ENCODE data around the gene LOXHD1. TPM values are rescaled to one million over a fixed set of nuclear protein-coding genes. Genes with fewer than 3 reads are reported as not detected.

LOXHD1 gene
- total and polyA plus RNA-seq, 2 donors from 2014 or later = 0.25 TPM; not detected in 1

GRCh38 chr18:46629361-46629760 lies 27.7 kb downstream of the LOXHD1 start:
- no peak for FAIRE-seq

GRCh38 chr18:46628206-46628605 lies 28.8 kb downstream of the LOXHD1 start:
- Histone ChIP-seq H3K4me1 (ENCODE audit: control insufficient read depth in 2 of 3, insufficient read depth in 2 of 3, low read depth in 1 of 3, low read length in 3 of 3) (peaks cover 0 to 3% (median 0%) of the 10 kb centered on the region in 3 donors), H3K27me3 (ENCODE audit: control insufficient read depth, insufficient read depth, low read length) (no peaks in the 10 kb centered on the region), H3K27ac (ENCODE audit: low read depth in 2 of 2, low read length in 2 of 2) (no peak overlapping the region), H3K4me3 (ENCODE audit: low read length in 3 of 3) (no peak overlapping the region), H3K9ac (ENCODE audit: low read length in 3 of 3) (no peak overlapping the region), H3K36me3 (ENCODE audit: control insufficient read depth in 2 of 3, insufficient read depth in 3 of 3, low read length in 3 of 3) (no peaks in the 10 kb centered on the region), H3K9me3 (ENCODE audit: control insufficient read depth in 2 of 3, insufficient read depth in 1 of 3, low read length in 3 of 3) (no peaks in the 10 kb centered on the region)
- DNase-seq = peak in 1 of 5 donors; percentile 4
- FAIRE-seq = no peak
- no peak for TF ChIP-seq CTCF (IDR thresholded peaks at IDR 0.05; ENCODE audit: borderline replicate concordance, extremely low read depth, insufficient read depth)
- intact Hi-C loops (cut with DNase I) = no loop called here

More at GRCh38 chr18:46629361-46629760, 27.7 kb downstream of the LOXHD1 start:
- no peaks in the 10 kb centered on the region for H3K27me3 ChIP-seq (ENCODE audit: control insufficient read depth, insufficient read depth, low read length)
- H3K4me1 ChIP-seq (ENCODE audit: control insufficient read depth in 2 of 3, insufficient read depth in 2 of 3, low read depth in 1 of 3, low read length in 3 of 3) = no peaks in the 10 kb centered on the region
- H3K36me3 ChIP-seq (ENCODE audit: control insufficient read depth in 2 of 3, insufficient read depth in 3 of 3, low read length in 3 of 3) = no peaks in the 10 kb centered on the region
- no peak overlapping the region for H3K4me3 ChIP-seq (ENCODE audit: low read length in 3 of 3)
- H3K9me3 ChIP-seq (ENCODE audit: control insufficient read depth in 2 of 3, insufficient read depth in 1 of 3, low read length in 3 of 3) = no peaks in the 10 kb centered on the region
- no peak for TF ChIP-seq CTCF (IDR thresholded peaks at IDR 0.05; ENCODE audit: borderline replicate concordance, extremely low read depth, insufficient read depth)
- no peak for DNase-seq
- intact Hi-C loops (cut with DNase I) = no loop called here
- no peak overlapping the region for H3K9ac ChIP-seq (ENCODE audit: low read length in 3 of 3)
- H3K27ac ChIP-seq (ENCODE audit: low read depth in 2 of 2, low read length in 2 of 2) = no peak overlapping the region

GRCh38 chr18:46627136-46627535 lies 29.9 kb downstream of the LOXHD1 start:
- Histone ChIP-seq H3K27ac (ENCODE audit: low read depth in 2 of 2, low read length in 2 of 2) (no peak overlapping the region), H3K4me3 (ENCODE audit: low read length in 3 of 3) (no peak overlapping the region), H3K36me3 (ENCODE audit: control insufficient read depth in 2 of 3, insufficient read depth in 3 of 3, low read length in 3 of 3) (no peaks in the 10 kb centered on the region), H3K27me3 (ENCODE audit: control insufficient read depth, insufficient read depth, low read length) (no peaks in the 10 kb centered on the region), H3K9ac (ENCODE audit: low read length in 3 of 3) (no peak overlapping the region), H3K9me3 (ENCODE audit: control insufficient read depth in 2 of 3, insufficient read depth in 1 of 3, low read length in 3 of 3) (no peaks in the 10 kb centered on the region), H3K4me1 (ENCODE audit: control insufficient read depth in 2 of 3, insufficient read depth in 2 of 3, low read depth in 1 of 3, low read length in 3 of 3) (peaks cover 0 to 3% (median 0%) of the 10 kb centered on the region in 3 donors)
- no peak for DNase-seq
- no peak for FAIRE-seq
- intact Hi-C loops (cut with DNase I) = no loop called here
- no peak for TF ChIP-seq CTCF (IDR thresholded peaks at IDR 0.05; ENCODE audit: borderline replicate concordance, extremely low read depth, insufficient read depth)

GRCh38 chr18:46625069-46625468 lies 32.0 kb downstream of the LOXHD1 start:
- peaks cover 0 to 3% (median 0%) of the 10 kb centered on the region in 3 donors for H3K4me1 ChIP-seq (ENCODE audit: control insufficient read depth in 2 of 3, insufficient read depth in 2 of 3, low read depth in 1 of 3, low read length in 3 of 3)
- FAIRE-seq = no peak
- H3K36me3 ChIP-seq (ENCODE audit: control insufficient read depth in 2 of 3, insufficient read depth in 3 of 3, low read length in 3 of 3) = no peaks in the 10 kb centered on the region
- H3K4me3 ChIP-seq (ENCODE audit: low read length in 3 of 3) = no peak overlapping the region
- H3K27ac ChIP-seq (ENCODE audit: low read depth in 2 of 2, low read length in 2 of 2) = no peak overlapping the region
- intact Hi-C loops (cut with DNase I) = no loop called here
- TF ChIP-seq CTCF (IDR thresholded peaks at IDR 0.05; ENCODE audit: borderline replicate concordance, extremely low read depth, insufficient read depth) = no peak
- no peak for DNase-seq
- H3K9me3 ChIP-seq (ENCODE audit: control insufficient read depth in 2 of 3, insufficient read depth in 1 of 3, low read length in 3 of 3) = no peaks in the 10 kb centered on the region
- no peaks in the 10 kb centered on the region for H3K27me3 ChIP-seq (ENCODE audit: control insufficient read depth, insufficient read depth, low read length)
- no peak overlapping the region for H3K9ac ChIP-seq (ENCODE audit: low read length in 3 of 3)
